Muscle of leg (tissue), 11 donors: ENCODE data around the gene GALNT17. TPM values are rescaled to one million over a fixed set of nuclear protein-coding genes. Genes with fewer than 3 reads are reported as not detected.
"Not testable (repeated sequence)": the region's sequence is repeated elsewhere in the genome, so short reads cannot be mapped to it uniquely, and the experiment has no call there.

Experiments
- DNase-seq: peaks from one replicate; pipeline ENCODE4 v3.0.0; 2013
- H3K27ac ChIP-seq: one replicate; pipeline ENCODE4 v1.5.1; 2013; ENCODE audit warnings: mild to moderate bottlenecking, low read length, control low read depth
- H3K27me3 ChIP-seq: one replicate; pipeline ENCODE4 v1.6.1; 2013; ENCODE audit warnings: low read length; ENCODE audit not compliant: control insufficient read depth, insufficient read depth
- H3K36me3 ChIP-seq: one replicate; pipeline ENCODE4 v1.6.1; 2013; ENCODE audit warnings: low read length; ENCODE audit not compliant: control insufficient read depth, insufficient read depth
- H3K4me1 ChIP-seq: one replicate; pipeline ENCODE4 v1.6.1; 2013; ENCODE audit warnings: low read length; ENCODE audit not compliant: control insufficient read depth, insufficient read depth
- H3K4me3 ChIP-seq: one replicate; pipeline ENCODE4 v1.5.1; 2013; ENCODE audit warnings: low read length, control low read depth
- H3K9me3 ChIP-seq: replicated peaks from 2 replicates; pipeline ENCODE4 v1.6.1; 2013; ENCODE audit warnings: low read depth, low read length; ENCODE audit not compliant: control insufficient read depth
- WGBS: methylation state at CpG from one replicate; pipeline ENCODE4 v1.1.5; 2013; ENCODE audit warnings: missing lambda C conversion rate; ENCODE audit not compliant: insufficient coverage; 5-methylcytosine and 5-hydroxymethylcytosine counted together
- polyA plus RNA-seq, 8 donors: library from polyadenylated mRNA; unstranded; fragments of 120-200 nt; gene quantifications; one replicate each; pipeline versions ENCODE4 v1.2.1 to v1.2.3, GENCODE V29; 2013; ENCODE audit warnings: inconsistent platforms in 1 of 8, low replicate concordance in 1 of 8; ENCODE audit not compliant: insufficient read length in 8 of 8, insufficient read depth in 1 of 8
- total RNA-seq: library from RNA; stranded (reverse); fragments of 120-200 nt; gene quantifications from one replicate; pipeline ENCODE4 v1.2.4, GENCODE V29; 2013

Gene GALNT17
- total and polyA plus RNA-seq, 9 donors = 22.5 to 40.0 (median 29.5) TPM

- WGBS = 96% methylated on average over 6 of the region's 7 CpGs
- Histone ChIP-seq H3K27me3 (no peaks in the 10 kb centered on the region), H3K27ac (no peak overlapping the region), H3K4me1 (no peaks in the 10 kb centered on the region), H3K4me3 (no peak overlapping the region), H3K36me3 (no peaks in the 10 kb centered on the region), H3K9me3 (peaks cover 2% of the 10 kb centered on the region)
- DNase-seq = no peak
Observed at GRCh38 chr7:71591876-71592275, 459.9 kb downstream of the GALNT17 start.

GRCh38 chr7:71592388-71592787 lies 460.4 kb downstream of the GALNT17 start:
- H3K27ac ChIP-seq, H3K27me3 ChIP-seq, H3K4me3 ChIP-seq, H3K4me1 ChIP-seq, H3K9me3 ChIP-seq, DNase-seq, H3K36me3 ChIP-seq: not testable (repeated sequence)
- WGBS = no CpG with 5 or more reads among the region's 4 CpGs

GRCh38 chr7:71594736-71595135 lies 462.8 kb downstream of the GALNT17 start:
- H3K4me3 ChIP-seq = no peak overlapping the region
- no peaks in the 10 kb centered on the region for H3K27me3 ChIP-seq
- H3K27ac ChIP-seq = no peak overlapping the region
- H3K9me3 ChIP-seq = no peaks in the 10 kb centered on the region
- H3K36me3 ChIP-seq = no peaks in the 10 kb centered on the region
- DNase-seq = no peak
- no peaks in the 10 kb centered on the region for H3K4me1 ChIP-seq

- no peaks in the 10 kb centered on the region for H3K4me1 ChIP-seq
- WGBS = no CpG with 5 or more reads among the region's 3 CpGs
- H3K27me3 ChIP-seq = no peaks in the 10 kb centered on the region
- no peak overlapping the region for H3K27ac ChIP-seq
- no peak overlapping the region for H3K4me3 ChIP-seq
- H3K9me3 ChIP-seq = no peaks in the 10 kb centered on the region
- no peak for DNase-seq
- no peaks in the 10 kb centered on the region for H3K36me3 ChIP-seq
Observed at GRCh38 chr7:71595176-71595575, 463.2 kb downstream of the GALNT17 start.

- Histone ChIP-seq H3K9me3 (no peaks in the 10 kb centered on the region), H3K27ac (no peak overlapping the region), H3K4me3 (no peak overlapping the region), H3K36me3 (no peaks in the 10 kb centered on the region), H3K4me1 (peaks cover 14% of the 10 kb centered on the region), H3K27me3 (no peaks in the 10 kb centered on the region)
- DNase-seq = no peak
- 88% methylated on average over 5 of the region's 6 CpGs for WGBS
Observed at GRCh38 chr7:71598553-71598952, 466.6 kb downstream of the GALNT17 start.

GRCh38 chr7:71601851-71602250 lies 469.9 kb downstream of the GALNT17 start:
- Histone ChIP-seq H3K4me1 (peaks cover 14% of the 10 kb centered on the region), H3K9me3 (no peaks in the 10 kb centered on the region), H3K4me3 (no peak overlapping the region), H3K27me3 (no peaks in the 10 kb centered on the region), H3K36me3 (no peaks in the 10 kb centered on the region), H3K27ac (peak overlapping the region; percentile 35)
- WGBS = 19% methylated on average over 3 of the region's 6 CpGs
- peak; percentile 86 for DNase-seq

GRCh38 chr7:71604818-71605414 lies 473.0 kb downstream of the GALNT17 start:
- H3K9me3 ChIP-seq = peaks cover 5% of the 10 kb centered on the region
- no peak overlapping the region for H3K4me3 ChIP-seq
- DNase-seq = peak; percentile 44
- H3K27ac ChIP-seq = peak overlapping the region; percentile 29
- 91% methylated on average over 5 of the region's 9 CpGs for WGBS
- no peaks in the 10 kb centered on the region for H3K27me3 ChIP-seq
- H3K4me1 ChIP-seq = peaks cover 14% of the 10 kb centered on the region
- H3K36me3 ChIP-seq = no peaks in the 10 kb centered on the region

- WGBS = no CpG with 5 or more reads among the region's 2 CpGs
- peaks cover 5% of the 10 kb centered on the region for H3K9me3 ChIP-seq
- H3K36me3 ChIP-seq = no peaks in the 10 kb centered on the region
- no peak overlapping the region for H3K27ac ChIP-seq
- H3K4me3 ChIP-seq = no peak overlapping the region
- no peak for DNase-seq
- peaks cover 30% of the 10 kb centered on the region for H3K4me1 ChIP-seq
- H3K27me3 ChIP-seq = no peaks in the 10 kb centered on the region
Observed at GRCh38 chr7:71611986-71612385, 480.0 kb downstream of the GALNT17 start.

- H3K4me1 ChIP-seq = peaks cover 30% of the 10 kb centered on the region
- H3K27me3 ChIP-seq = no peaks in the 10 kb centered on the region
- H3K27ac ChIP-seq = peak overlapping the region; percentile 74
- DNase-seq = peak; percentile 90
- H3K36me3 ChIP-seq = no peaks in the 10 kb centered on the region
- H3K4me3 ChIP-seq = no peak overlapping the region
- peaks cover 2% of the 10 kb centered on the region for H3K9me3 ChIP-seq
- 8% methylated on average over 3 of the region's 6 CpGs for WGBS
Observed at GRCh38 chr7:71612911-71613310, 481.0 kb downstream of the GALNT17 start.

- Histone ChIP-seq H3K27me3 (no peaks in the 10 kb centered on the region), H3K36me3 (no peaks in the 10 kb centered on the region), H3K9me3 (no peaks in the 10 kb centered on the region), H3K27ac (peak overlapping the region; percentile 74), H3K4me1 (peaks cover 30% of the 10 kb centered on the region), H3K4me3 (no peak overlapping the region)
- 13% methylated on average over 2 of the region's 3 CpGs for WGBS
- peak; percentile 88 for DNase-seq
Observed at GRCh38 chr7:71613313-71613712, 481.4 kb downstream of the GALNT17 start.

- H3K27me3 ChIP-seq = no peaks in the 10 kb centered on the region
- H3K9me3 ChIP-seq = no peaks in the 10 kb centered on the region
- H3K4me3 ChIP-seq = no peak overlapping the region
- H3K27ac ChIP-seq = peak overlapping the region; percentile 64
- 66% methylated on average over 5 of the region's 5 CpGs for WGBS
- peaks cover 30% of the 10 kb centered on the region for H3K4me1 ChIP-seq
- peak; percentile 73 for DNase-seq
- no peaks in the 10 kb centered on the region for H3K36me3 ChIP-seq
Observed at GRCh38 chr7:71615017-71615416, 483.1 kb downstream of the GALNT17 start.
